T-helper 17 cell (primary cell): ENCODE data around the gene CHRFAM7A. TPM values are rescaled to one million over a fixed set of nuclear protein-coding genes. Genes with fewer than 3 reads are reported as not detected.

Experiments used
- total RNA-seq, 4 donors: library from RNA in 2 of 4; stranded (reverse) in 2 of 4; gene quantifications; one replicate each; pipeline ENCODE4 v1.2.3 and lab custom pipeline; 2022 to 2026

CHRFAM7A gene
- total RNA-seq, 2 donors from 2014 or later: not detected

Other genes with a start within 250 kb of the CHRFAM7A start
- 1 to 10 TPM; 2.0 to 2.2 TPM for gene GOLGA8R, start 20.7 kb upstream of the CHRFAM7A start, total RNA-seq
- gene GOLGA8Q, start 158.5 kb upstream of the CHRFAM7A start, total RNA-seq: 1 to 10 TPM in 1 of 2 donors, not detected in 1; 1.4 TPM
- gene GOLGA8H, start 210.5 kb upstream of the CHRFAM7A start, total RNA-seq: under 1 TPM in 1 of 2 donors, not detected in 1; 0.42 TPM